Transverse colon (tissue), 3 donors: ENCODE measurements around the gene SCIN.

Experiments
- EP300 ChIP-seq: sonication (generic); formaldehyde crosslinking; IDR thresholded peaks from one replicate; pipeline ENCODE4 v1.6.1; 2017; ENCODE audit warnings: antibody characterized with exemption, low read depth
- TF ChIP-seq, protein P1 (sequence below), 5 experiments: fragments of 200-600 bp in 3 of 5; fragments of 450-650 bp in 2 of 5; sonication (generic) in 3 of 5; IDR thresholded peaks; 1 replicate in 2 of 5; 2 replicates in 3 of 5; pipeline ENCODE4 v1.5.1; 2016 to 2017; ENCODE audit warnings: antibody characterized with exemption in 5 of 5, inconsistent platforms in 3 of 5, mild to moderate bottlenecking in 2 of 5, moderate library complexity in 1 of 5

DNA sequence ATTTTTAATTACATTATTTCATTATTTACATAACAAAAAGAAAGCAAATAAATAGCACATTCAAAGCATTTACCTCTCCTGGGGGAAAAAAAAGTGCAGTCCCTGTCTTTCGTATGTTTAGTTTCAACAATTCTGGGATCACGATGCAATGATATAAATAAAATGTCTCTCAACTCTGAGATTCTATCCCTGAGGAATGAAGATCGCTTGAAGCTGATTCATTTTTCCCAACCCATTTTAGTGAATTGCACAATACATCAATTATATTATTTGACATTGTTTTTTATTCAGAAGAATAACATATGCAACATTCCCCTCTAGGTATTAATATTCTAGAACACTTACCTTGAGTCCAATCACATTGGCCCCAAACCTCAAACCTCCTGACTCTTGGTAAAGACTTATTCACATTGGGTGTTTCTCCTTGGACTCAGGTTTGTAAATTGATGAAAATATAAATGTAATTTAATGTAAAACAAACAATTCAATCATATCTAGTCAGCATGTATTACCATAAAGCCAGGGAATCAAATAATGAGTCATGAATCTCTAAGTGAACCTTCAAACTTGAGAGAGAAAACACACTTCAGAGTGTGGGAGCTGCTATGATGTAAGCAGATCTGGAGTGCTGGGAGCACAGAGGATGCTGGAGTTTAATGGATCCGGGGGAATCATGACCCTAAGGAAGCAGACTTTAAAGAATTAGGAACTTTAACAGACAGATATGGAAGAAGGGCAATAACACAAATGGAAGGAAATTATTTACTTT, 5.3 kb upstream of the SCIN start:
- TF ChIP-seq EP300, result no peak
- TF ChIP-seq, protein P1, sequence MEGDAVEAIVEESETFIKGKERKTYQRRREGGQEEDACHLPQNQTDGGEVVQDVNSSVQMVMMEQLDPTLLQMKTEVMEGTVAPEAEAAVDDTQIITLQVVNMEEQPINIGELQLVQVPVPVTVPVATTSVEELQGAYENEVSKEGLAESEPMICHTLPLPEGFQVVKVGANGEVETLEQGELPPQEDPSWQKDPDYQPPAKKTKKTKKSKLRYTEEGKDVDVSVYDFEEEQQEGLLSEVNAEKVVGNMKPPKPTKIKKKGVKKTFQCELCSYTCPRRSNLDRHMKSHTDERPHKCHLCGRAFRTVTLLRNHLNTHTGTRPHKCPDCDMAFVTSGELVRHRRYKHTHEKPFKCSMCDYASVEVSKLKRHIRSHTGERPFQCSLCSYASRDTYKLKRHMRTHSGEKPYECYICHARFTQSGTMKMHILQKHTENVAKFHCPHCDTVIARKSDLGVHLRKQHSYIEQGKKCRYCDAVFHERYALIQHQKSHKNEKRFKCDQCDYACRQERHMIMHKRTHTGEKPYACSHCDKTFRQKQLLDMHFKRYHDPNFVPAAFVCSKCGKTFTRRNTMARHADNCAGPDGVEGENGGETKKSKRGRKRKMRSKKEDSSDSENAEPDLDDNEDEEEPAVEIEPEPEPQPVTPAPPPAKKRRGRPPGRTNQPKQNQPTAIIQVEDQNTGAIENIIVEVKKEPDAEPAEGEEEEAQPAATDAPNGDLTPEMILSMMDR (IDR thresholded peaks at IDR 0.05), result no peak
